ENCODE data around the gene TMEM203.
"Not testable (repeated sequence)": the region's sequence is repeated elsewhere in the genome, so short reads cannot be mapped to it uniquely, and the experiment has no call there.

Gene TMEM203

DNA sequence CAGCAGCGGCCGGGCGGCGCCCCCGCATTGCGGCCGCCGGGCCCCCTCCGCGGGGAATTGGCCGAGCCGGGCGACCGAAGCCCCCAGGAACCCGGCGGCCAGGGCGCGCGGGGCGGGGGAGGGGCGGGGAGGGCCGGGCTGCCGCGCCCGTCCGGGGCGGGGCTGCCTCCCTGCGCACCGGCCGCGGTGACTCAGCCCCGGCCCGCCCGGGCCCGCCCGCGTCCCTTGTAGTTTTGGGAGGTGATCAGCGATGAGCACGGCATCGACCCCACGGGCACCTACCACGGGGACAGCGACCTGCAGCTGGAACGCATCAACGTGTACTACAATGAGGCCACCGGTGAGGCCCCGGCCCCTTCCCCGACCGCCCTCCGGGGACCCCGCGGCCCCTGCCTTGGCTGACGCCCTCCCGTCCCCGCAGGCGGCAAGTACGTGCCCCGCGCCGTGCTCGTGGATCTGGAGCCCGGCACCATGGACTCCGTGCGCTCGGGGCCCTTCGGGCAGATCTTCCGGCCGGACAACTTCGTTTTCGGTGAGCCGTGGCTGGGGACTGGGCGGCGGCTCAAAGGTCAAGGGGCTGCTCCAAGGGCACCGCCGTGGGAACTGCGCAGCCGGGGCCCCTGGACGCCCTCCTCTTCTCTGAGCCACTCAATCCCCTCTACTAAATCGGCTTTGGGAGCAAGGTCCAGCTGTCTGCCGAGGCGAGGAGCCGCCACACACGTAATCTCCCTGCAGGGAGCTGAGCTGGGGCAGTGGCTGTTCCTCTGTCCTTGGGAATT, 36.2 kb upstream of the TMEM203 start:
- DNase-seq (ENCODE audit: low read depth in 2 of 2), result peak; percentile 65 to 69

DNA sequence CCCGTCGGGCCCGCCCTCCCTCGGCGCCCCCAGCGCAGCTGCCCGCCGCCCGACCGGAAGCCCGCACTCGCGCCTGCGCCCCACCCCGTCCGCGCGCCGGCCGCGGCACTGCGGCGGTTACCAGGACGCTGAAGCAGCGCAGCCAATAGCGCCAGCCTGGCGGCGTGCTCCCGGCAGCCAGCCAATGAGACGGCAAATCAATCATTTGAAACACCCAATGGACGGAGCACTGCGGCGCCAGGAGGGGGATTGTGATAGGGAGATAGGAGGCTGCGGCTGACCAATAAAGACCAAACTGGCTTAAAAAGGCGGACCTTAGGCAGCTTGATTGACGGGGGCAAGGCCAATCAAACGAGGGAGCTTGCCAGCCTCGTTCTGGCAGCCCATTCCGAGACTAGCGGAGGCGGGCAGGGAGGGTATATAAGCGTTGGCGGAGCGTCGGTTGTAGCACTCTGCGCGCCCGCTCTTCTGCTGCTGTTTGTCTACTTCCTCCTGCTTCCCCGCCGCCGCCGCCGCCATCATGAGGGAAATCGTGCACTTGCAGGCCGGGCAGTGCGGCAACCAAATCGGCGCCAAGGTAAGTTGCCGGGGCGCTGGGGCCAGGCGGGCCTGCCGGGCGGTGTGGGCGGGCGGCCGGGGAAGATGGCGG, 35.5 kb upstream of the TMEM203 start, which contains the start of gene TUBB4B:
TSS of gene TUBB4B (plus strand) at position 447 of the 649 bp plus-strand sequence. CDS start at position 521, 74 bp downstream.
- peak; percentile 89 to 96 for DNase-seq (ENCODE audit: low read depth in 2 of 2)

DNA sequence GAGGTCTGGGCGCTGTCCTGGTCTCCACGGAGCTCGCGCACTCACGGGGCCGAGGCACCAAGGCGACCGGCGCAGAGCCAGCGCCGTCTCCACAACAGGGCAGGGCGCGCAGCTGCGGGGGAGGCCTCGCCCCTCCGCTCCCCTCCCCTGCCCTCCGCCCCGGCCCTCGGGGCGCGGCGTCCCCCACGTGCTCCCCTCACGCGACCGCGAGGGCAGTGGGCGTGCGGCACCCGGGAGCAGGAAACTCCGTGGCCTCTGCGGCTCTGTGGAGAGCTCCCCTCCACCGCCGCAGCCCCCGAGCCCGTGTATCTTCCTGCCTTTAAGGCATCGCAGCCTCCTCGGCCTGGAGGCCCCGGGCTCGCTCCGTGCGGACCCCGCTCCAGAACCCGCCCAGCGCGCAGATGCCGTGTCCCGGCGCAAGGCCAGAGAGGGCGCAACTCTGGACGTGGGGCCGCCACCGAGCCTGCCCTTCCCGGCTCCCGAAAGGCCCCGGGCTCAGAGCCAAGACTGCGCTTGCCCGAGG, 34.9 kb upstream of the TMEM203 start:
- DNase-seq (ENCODE audit: low read depth in 2 of 2), result peak; percentile 61 to 63

DNA sequence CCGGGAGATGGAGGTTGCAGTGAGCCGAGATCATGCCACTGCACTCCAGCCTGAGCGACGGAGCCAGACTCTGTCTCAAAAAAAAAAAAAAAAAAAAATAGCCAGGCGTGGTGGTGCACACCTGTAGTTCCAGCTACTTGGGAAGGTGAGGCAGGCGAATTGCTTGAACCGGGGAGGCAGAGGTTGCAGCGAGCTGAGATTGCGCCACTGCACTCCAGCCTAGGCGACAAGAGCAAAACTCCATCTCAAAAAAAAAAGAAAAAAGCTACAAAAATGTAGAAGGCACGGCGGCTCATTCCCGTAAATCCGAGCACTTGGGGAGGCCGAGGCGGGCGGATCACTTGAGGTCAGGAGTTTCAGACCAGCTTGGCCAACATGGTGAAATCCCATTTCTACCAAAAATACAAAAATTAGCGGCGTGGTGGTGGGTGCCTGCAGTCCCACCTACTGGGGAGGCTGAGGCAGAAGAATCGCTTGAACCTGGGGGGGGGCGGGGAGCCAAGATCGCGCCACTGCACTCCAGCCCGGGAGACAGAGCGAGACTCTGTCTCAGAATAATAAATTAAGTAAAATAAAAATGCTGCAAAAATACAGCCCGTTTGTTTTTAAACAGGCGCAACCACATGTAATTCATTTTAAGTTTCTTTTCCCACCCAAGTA, 34.2 kb upstream of the TMEM203 start:
- not testable (repeated sequence) for DNase-seq (ENCODE audit: low read depth in 2 of 2)

DNA sequence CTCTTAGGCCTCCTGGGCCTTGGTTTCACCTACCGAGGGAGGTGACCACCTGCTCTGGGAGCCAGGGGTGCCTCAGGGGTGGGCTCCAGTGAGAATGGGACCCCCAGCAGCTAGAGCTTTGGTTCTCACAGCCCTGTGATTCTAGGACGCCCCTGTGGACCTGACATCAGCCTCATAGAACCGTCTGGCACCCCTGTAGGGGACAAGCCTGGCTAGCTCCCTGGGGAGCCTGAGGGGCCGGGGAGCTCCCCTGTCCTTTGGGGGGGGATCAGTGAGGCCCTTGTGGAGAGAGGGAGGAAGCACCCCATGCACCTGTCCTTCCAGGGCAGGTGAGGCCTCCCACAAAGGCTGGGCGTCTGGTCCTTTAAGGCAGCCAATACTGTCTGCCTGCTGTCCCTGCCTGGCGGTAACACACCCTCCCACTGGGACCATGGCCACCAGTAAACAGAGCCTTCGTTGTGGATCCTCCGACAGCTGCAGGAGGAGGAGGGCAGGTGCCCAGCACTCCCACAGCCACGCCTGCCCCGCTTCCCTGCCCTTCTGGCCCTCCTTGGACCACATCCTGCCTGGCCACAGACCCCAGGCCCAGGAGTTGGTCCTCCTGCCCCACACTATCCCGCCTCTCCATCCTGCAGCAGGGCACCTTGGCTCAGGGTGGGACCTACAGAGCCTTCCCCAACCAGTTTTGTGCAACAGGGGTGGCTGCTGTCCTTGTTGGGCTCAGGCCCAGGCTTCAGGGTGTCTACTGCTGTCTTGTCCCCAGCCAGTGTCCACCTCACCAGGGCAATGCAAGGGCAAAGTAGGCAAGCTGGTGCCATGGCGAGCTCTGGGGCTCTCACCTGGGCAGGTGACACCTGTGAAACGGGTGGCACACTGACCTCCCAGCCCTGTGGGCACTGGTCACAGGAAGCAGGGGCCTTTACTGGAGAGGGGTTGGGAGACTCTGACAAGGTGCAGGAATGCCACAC, 32.6 kb upstream of the TMEM203 start:
- DNase-seq (ENCODE audit: low read depth in 2 of 2), result no peak

DNA sequence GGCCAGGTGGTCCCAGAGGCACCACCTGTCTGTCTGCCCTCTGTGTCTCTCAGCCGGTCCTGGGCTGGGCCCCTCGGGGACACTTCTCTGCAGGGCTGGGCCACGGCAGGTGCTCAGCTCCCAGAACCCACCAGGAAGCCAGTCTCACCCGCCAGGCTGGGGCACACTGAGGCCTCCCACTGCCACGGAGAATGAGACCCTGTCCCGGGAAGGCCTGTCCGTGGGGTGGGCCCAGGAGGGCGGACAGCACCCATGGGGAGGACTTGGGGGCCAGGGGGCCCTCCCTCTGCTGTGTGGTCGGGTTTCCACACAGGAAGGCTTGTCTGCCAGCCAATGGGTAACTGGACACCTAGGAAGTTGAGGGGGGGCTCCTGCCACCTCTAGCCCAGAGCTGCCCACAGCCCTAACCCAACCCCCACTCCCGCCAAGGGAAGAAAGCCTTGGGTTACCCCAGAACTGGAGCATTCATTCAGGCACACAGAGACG, 31.5 kb upstream of the TMEM203 start:
- no peak for DNase-seq (ENCODE audit: low read depth in 2 of 2)

DNA sequence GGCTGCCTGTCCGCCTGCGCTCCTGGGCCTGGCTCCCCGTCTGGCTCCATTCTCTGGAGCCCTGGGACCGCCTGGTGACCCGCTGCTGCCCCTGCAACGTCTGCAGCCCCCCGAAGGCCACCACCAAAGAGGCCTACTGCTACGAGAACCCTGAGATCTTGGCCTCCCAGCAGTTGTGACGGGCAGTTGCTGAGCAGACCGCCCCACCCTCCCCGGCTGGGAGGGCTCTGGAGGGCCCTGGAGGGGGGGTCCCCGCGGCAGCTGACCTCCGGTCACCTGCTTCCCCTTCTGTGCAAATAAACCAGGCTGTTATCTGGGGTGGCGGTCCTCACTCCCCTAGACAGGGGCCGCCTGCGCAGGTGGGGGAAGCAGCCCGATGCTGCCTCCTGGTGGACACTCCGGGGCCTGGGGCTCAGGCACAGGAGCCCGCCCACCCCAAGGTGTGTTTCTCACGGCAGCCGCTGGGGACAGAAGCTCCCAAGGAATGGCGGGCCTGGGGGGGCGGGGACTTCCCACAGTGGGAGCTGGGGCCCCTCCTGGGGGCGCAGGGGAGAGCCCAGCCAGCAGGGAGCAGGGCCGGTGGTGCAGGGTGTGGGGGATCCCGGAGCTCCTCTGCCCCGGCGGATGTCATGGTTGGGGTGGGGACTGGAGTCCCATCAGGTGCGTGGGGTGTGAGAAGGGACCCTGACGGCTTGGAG, 30.9 kb upstream of the TMEM203 start:
- DNase-seq (ENCODE audit: low read depth in 2 of 2), result peak; percentile 92 to 94

DNA sequence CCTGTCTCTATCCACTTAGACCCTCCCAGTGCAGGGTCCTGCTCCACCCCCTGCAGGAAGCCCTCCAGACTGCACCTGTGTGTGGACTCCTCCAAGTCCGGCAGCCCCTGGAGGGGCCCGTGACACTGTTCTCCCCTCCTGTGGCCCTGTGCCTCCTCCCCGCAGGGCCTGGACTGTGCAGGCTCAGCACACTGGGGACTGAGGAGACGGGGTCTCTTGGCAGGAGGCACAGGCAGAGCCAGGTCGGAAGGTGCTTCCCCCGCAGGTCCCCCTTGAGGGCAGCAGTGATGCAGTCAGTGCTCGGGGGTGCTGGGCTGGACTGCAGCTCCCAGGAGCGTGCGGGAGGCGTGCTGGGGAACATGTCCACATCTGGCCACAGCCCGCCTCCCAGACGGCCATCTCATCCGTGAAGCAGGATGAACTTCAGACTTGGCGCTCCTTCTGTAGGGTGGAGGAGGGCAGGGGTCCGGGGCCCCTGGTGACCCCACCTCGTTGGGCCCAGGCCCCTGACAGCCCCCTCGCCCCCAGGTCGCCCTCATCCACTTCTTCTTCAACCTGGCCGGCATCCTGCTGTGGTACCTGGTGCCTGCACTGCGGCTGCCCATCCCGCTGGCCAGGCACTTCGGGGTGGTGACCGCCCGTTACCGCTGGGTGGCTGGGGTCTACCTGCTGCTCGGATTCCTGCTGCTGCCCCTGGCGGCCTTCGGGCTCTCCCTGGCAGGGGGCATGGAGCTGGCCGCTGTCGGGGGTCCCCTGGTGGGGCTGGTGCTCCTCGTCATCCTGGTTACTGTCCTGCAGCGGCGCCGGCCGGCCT, 30.2 kb upstream of the TMEM203 start:
- DNase-seq (ENCODE audit: low read depth in 2 of 2), result no peak

DNA sequence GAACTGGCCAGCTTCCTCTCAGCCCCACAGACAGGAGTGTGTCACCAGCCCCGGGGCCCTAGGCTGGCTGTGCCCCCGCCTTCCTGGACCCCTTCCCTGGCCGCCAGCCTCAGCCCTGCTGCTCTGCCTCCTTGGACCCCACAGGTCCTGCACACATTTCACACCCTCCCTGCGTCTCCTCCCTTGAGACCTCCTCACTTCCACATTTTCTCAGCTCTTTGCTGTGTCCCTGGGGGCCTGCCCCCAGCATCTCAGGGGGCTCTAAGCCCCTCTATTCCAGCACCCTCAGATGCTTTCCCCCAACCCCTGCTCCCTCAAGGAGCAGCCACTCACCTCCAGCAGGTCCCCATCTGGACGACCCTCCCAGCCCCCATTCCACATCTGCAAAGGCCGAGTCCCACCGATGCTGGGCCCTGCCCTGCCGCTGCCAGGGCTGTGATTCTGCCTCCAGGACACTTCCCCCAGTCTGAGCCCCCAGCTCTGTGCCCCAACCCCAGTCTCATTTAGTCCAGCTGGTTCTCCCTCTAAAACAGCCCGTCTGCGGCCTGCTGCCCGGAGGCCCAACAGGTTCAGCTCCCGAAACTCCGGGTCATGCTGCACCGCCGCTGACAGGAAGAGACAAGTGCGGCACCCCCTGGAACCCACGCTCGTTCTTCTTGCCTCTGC, 29.4 kb upstream of the TMEM203 start:
- DNase-seq (ENCODE audit: low read depth in 2 of 2), result no peak

DNA sequence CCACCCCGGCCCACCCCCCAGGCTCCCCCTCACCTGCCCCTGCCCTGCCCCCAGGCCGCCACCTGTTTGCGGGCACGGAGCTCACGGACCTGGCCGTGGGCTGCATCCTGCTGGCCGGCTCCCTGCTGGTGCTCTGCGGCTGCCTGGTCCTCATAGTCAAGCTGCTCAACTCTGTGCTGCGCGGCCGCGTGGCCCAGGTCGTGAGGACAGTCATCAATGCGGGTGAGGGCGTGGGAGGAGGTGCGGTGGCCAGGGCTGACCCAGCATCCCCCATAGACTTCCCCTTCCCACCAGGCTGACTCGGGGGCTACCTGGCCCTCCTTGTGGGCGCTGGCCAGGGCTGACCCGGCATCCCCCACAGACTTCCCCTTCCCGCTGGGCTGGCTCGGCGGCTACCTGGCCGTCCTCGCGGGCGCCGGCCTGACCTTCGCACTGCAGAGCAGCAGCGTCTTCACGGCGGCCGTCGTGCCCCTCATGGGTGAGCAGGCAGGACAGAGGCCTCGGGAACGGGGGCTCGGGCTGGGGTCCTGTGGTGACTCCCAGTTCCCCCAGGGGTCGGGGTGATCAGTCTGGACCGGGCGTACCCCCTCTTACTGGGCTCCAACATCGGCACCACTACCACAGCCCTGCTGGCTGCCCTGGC, 28.7 kb upstream of the TMEM203 start:
- DNase-seq (ENCODE audit: low read depth in 2 of 2), result no peak

DNA sequence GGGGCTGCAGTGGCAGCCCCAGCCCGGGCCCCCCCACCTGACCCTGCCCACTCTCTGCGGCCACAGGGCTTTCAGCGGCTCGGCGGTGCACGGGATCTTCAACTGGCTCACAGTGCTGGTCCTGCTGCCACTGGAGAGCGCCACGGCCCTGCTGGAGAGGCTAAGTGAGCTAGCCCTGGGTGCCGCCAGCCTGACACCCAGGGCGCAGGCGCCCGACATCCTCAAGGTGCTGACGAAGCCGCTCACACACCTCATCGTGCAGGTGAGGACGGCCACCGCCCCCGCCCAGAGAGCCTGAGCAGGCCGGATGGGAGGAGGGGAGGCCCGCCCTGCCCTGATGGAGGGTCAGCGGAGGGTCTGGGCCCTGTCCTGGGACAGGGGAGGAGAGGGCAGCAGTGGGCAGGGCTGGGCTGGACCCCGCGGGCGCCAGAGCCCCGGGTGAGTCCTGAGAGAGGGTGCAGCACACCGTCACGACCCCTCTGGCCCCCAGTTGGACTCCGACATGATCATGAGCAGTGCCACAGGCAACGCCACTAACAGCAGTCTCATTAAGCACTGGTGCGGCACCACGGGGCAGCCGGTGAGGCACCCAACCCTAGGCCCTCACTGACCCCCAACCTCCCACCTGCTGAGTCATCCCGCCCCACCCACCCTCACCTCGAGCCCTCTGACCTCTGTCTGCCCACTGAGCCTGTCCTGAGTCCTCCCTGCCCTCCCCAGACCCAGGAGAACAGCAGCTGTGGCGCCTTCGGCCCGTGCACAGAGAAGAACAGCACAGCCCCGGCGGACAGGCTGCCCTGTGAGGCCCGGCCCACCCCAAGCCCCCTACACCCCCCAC, 27.9 kb upstream of the TMEM203 start:
- DNase-seq (ENCODE audit: low read depth in 2 of 2), result no peak

DNA sequence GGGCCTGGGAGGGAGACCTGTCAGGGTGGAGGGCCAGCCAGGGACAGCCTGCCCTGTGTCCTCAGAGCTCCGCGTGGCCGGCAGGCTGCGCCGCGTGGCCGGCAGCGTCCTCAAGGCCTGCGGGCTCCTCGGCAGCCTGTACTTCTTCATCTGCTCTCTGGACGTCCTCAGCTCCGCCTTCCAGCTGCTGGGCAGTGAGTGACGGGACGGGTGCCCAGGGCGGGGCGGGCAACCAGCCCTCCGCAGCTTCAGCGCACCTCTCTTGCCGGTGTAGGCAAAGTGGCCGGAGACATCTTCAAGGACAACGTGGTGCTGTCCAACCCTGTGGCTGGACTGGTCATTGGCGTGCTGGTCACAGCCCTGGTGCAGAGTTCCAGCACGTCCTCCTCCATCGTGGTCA, 27.1 kb upstream of the TMEM203 start:
- no peak for DNase-seq (ENCODE audit: low read depth in 2 of 2)

DNA sequence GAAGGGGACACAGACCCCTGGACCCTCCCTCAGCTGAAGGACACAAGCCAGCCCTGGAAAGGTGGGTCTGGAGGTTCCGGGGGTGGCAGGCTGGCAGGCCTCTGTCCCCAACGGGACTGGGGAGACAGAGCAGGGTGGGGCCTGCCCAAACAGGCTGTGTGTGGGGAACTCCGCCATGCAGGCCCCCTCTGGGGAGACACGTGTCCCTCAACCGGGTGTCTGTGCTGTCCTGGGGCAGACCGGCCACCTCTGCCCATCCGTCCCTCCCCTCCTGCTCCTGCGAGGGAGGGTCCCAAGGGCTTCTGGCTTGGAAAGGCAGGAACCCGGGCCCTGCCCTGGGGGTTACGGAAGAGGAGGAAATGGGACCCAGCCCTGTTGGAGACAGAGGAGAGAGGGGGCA, 26.7 kb upstream of the TMEM203 start:
- no peak for DNase-seq (ENCODE audit: low read depth in 2 of 2)

DNA sequence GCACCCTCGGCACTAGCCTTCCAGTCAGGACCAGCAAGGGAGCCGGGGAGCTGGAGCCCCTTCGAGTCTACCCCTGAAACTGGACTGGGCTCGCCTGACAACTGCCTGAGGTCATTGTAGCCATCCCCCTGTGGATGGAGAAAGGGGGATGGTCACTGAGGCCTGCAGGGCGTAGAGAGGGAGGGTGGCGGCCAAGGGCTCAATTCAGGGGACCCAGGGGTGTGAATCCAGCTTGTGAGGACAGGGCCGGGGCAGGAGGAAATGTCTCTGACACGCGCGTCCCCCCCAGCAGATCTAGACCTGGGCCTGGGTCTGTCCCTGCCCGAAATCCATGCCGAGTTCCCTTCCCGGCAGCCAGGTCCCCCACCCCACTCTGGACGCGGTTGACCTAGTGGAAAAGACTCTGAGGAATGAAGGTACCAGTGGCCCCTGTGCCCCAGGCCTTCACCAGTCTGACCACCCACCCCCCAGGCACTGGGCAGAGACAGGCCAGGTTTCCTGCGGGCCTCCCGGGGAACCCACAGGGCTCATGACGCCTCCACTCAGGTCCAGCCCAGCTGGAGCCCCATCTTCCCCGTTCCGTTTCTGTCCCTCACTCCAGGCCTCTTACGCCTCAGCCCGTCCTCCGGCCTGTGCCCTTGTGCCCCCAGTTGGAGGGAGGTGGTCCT, 26.1 kb upstream of the TMEM203 start:
- no peak for DNase-seq (ENCODE audit: low read depth in 2 of 2)

DNA sequence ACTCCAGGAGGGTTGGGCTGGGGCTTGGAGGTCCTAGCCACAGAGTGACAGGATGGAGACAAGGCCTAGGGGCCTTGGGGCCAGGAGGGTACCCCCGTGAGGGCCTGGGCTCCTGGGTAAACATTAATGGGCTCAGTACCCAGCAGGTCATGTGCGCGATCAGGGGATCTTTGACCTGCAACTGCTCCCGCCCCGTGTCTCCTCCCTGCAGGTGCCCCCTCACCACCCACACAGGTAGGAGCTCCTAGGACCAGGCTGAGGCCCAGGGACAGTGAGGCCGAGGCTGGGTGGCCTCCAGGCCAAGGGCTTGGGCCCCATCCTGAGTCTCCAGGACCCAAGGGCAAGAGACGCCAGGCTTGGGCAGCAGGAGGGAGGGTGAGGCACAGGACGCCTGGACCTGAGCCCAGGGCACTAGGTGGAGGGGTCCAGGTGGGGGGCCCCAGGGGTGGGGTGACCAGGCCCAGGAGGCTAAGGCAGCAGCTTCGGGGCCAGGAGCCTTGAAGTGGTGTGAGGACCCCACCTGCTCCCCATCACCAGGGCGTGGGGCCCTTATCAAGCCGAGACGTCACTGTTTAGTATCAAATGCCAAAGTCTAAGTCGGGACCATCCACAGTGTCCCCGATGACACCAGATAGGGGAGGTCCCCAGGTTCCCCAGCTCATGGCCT, 25.4 kb upstream of the TMEM203 start, which contains the start of gene SLC34A3:
TSS of gene SLC34A3 (plus strand) at position 197 of the 667 bp plus-strand sequence. CDS start 802 bp downstream, outside the sequence.
- DNase-seq (ENCODE audit: low read depth in 2 of 2), result no peak

DNA sequence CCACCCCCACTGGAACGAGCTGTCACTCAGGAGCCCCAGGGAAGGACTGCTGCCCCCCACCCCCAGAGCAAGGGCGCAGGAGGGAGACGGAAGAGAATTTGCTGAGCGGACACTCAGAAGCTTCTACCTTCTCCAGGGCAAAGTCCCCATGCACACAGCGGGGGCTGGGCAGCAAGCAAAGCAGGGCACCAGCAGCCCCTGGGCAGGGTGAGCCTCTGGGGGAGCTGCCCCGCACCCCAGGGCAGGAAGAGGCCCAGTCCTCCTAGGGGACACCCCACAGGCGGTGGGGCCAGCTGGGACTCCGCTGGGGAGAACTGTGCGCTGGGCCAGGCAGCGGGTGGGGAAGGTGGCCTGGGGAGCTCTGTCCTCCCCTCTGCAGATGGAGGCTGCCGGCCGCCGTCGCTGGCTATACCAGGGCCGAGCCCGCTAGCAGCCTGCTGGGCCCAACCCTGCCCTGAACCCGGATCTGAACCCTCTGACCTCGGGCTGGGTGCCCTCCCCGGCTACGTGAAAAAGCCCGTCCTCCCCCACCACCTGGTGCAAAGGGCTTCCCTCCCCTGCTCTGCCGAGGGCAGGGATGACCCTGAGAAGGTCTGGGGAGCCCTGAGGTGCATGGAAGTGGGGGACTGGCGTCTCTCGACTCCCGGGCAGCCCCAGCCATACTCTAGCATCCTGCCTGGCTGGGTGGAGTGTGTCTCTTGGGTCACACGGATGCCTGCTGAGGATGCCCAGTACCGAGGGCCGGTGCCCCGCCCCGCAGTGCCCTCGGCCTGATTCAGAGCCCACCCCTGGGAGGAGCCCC, 24.7 kb upstream of the TMEM203 start:
- DNase-seq (ENCODE audit: low read depth in 2 of 2), result no peak
